Stimulated activated CD4-positive, alpha-beta T cell treated with anti-CD3 and anti-CD28 coated beads, Interleukin-1b, Interleukin-23, amount 100 ng/mL, for 24 hours (primary cell): ENCODE data around the gene ACBD5.

Experiments
- DNase-seq, 4 experiments: peaks; one replicate each; pipeline ENCODE4 v3.0.0-alpha.2; 2020; ENCODE audit warnings: low read depth in 4 of 4, low spot score in 1 of 4

The ACBD5 gene

GRCh38 chr10:27153329-27153728 is 87.3 kb downstream of the ACBD5 start:
- no peak for DNase-seq

- no peak for DNase-seq
Observed at GRCh38 chr10:27152687-27153086, 87.9 kb downstream of the ACBD5 start.

DNA sequence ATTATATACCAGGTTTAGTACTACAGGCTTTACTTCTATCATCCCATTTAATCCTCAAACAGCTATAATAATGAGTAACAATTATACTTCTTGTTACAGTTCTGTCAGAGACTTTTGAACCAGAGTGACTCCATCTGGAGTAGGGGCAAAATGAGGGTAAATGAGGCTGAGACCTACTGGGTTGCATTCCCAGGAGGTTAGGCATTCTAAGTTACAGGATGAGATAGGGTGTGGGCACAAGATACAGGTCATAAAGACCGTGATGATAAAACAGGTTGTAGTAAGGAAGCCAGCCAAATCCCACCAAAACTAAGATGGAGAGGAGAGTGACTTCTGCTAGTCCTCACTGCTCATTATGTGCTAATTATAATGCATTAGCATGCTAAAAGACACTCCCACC is 90.3 kb downstream of the ACBD5 start:
- DNase-seq = no peak

DNA sequence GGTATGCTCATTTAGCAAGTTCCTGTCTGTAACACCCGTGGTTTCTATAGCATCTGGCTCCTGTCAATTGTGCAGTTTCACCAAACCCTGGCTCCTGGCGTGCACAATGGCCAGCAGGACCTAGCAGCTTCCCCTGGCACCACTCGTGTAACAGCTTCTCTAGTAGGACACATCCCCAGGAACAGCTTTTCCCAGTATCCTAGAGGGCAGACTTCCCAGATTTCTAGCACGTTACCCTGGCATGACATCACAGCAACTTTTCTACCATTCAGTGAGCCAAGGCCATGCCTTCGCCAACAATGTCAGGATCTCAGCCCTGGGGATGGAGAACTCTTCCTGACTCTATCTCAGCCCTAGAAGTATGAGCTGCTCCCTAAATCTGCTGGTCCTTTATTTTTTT is 92.9 kb downstream of the ACBD5 start:
- DNase-seq = no peak

DNA sequence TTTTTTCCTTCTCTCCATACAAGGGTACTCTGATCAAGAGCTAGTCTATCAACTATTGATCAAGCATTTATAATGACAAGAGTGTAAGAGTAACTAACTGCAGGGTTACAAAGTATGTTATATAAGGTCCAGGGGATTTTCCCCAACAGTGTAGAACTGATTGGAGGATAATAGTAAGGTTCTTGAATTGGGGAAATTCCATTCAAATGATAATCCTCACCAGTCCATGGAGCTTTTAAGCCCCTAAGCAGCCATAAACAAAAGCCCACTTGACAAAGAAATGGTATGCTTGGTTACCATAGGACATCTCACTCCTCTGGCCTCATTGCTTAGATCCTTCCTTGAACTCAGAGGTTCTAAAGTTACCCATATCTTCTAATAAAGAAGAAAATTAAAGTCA is 94.7 kb downstream of the ACBD5 start:
- DNase-seq = no peak
